ENCODE measurements around the gene FCHSD1.

DNA sequence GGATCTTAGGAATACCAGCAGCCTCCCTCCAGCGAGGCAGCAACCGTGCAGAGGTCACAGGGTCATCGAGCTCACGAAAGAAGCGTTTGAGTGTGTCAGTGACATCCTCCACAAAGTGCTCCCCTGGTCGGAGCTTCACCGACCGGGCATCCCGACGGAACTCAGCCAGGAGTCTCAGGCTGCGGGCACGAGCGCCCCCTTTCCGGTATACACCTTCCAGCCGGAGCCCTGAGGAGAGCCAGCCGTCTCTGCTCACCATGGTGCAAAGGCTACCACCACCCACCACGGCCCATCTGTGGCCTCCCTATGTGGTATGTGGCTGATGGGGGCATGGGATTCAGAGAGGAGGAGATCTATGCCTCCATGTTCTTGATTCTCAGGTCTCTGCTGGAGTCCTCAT lies 10.8 kb upstream of the FCHSD1 start:
- TF ChIP-seq, protein P1, sequence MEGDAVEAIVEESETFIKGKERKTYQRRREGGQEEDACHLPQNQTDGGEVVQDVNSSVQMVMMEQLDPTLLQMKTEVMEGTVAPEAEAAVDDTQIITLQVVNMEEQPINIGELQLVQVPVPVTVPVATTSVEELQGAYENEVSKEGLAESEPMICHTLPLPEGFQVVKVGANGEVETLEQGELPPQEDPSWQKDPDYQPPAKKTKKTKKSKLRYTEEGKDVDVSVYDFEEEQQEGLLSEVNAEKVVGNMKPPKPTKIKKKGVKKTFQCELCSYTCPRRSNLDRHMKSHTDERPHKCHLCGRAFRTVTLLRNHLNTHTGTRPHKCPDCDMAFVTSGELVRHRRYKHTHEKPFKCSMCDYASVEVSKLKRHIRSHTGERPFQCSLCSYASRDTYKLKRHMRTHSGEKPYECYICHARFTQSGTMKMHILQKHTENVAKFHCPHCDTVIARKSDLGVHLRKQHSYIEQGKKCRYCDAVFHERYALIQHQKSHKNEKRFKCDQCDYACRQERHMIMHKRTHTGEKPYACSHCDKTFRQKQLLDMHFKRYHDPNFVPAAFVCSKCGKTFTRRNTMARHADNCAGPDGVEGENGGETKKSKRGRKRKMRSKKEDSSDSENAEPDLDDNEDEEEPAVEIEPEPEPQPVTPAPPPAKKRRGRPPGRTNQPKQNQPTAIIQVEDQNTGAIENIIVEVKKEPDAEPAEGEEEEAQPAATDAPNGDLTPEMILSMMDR (IDR thresholded peaks at IDR 0.05): no peak
- no peak for TF ChIP-seq EZH2 (IDR thresholded peaks at IDR 0.05; ENCODE audit: borderline replicate concordance, insufficient read depth, low read depth, low read length, poor library complexity, severe bottlenecking)

Data from B cell (primary cell).